Transverse colon (tissue), 4 donors: Measurements from ENCODE around the gene METTL24.

Source experiments
- CTCF ChIP-seq, 5 experiments: fragments of 200-600 bp in 3 of 5; fragments of 450-650 bp in 2 of 5; sonication (generic) in 3 of 5; IDR thresholded peaks; 1 replicate in 2 of 5; 2 replicates in 3 of 5; pipeline ENCODE4 v1.5.1; 2016 to 2017; ENCODE audit warnings: antibody characterized with exemption in 5 of 5, inconsistent platforms in 3 of 5, mild to moderate bottlenecking in 2 of 5, moderate library complexity in 1 of 5
- POLR2A ChIP-seq: fragments of 450-650 bp; IDR thresholded peaks from one replicate; pipeline ENCODE4 v1.6.1; 2016; ENCODE audit warnings: antibody characterized with exemption, mild to moderate bottlenecking, moderate library complexity
- POLR2AphosphoS5 ChIP-seq, 3 donors: sonication (generic); formaldehyde crosslinking; IDR thresholded peaks; one replicate each; pipeline ENCODE4 v1.6.1; 2016; ENCODE audit warnings: antibody characterized with exemption in 3 of 3

GRCh38 chr6:110366975-110367374, 8.8 kb upstream of the METTL24 start:
- TF ChIP-seq POLR2A (no peak), CTCF (IDR thresholded peaks at IDR 0.05) (no peak), POLR2AphosphoS5 (IDR thresholded peaks at IDR 0.05) (no peak)
